ENCODE measurements around the gene SPPL2B.
A peak's percentile ranks its signal among the peaks of the same experiment; 100 is the strongest.

The SPPL2B gene

GRCh38 chr19:2302319-2303210 is 25.9 kb upstream of the SPPL2B start:
- no peak for DNase-seq

DNA sequence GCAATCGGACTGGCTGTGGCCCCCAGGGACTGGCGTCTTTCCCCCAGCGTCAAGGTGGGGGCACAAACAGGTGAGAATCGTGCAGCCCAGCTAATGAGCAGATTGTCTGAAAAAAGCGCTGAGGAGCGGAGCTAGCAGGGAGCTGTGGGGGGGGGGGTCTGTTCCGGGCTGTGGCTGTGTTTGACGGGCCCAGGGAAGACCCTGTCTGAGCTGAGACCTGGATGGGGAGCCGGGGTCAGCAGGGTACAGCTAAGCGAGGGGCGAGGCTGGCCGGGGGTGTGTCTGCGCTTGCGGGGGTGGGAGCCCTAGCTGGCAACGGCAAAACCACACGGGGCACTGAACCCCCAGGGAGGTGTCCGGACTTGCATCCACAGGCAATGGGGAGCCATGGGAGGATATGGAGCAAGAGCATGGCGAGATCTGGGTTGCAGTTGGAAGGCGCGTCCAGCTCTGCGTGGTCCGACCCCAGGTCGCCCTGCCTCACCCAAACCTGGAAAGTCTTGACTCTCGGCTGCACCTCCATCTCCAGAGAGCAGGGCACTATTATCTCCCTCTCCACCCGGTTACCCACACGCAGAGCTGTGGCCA is 25.2 kb upstream of the SPPL2B start:
- DNase-seq: no peak

- no peak for DNase-seq
Observed at GRCh38 chr19:2305452-2306280, 22.8 kb upstream of the SPPL2B start.

DNA sequence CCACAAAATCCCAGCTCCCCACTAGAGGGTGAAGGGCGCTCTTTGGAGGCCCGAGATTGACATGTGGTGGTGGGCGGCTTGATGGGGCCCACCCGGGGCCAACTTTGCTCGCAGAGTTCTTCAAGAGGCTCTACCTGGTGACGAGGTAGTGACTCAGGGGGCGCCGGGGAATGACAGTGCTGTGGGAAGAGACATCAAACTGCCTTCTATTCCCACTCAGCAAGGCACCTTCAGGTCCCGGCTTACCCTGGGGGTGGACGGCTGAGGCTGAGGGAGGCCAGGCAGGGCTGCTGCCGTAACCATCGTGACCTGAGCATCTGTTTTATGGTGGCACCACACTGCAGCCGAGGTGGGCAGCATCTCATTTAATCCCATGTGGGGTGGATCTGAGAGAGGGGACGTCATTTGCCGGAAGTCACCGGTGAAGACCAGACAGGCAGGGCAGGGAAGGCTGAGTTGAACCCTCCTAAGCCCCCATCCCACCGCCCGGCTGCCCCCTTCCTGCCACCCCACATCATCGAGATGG is 22.1 kb upstream of the SPPL2B start:
- no peak for DNase-seq

DNA sequence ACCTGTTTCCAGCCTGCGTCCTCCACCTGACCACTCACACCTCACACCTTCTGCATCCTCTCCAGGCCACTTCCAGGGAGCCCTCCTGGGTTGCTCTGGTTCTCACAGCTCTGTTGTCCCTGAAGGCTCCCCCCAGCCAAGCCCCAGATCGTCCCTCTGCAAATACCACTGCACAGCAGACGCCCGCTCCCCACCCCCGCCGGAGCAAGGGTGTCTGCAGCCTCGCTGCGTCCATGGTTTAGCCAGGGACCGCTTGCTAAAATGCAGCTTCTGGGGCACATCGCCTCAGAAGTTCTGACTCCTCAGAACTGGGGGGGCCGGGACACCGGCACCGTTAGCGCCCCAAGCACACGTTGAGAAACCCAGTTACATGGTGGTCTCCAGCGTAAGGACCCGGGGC is 21.5 kb upstream of the SPPL2B start:
- DNase-seq: no peak

DNA sequence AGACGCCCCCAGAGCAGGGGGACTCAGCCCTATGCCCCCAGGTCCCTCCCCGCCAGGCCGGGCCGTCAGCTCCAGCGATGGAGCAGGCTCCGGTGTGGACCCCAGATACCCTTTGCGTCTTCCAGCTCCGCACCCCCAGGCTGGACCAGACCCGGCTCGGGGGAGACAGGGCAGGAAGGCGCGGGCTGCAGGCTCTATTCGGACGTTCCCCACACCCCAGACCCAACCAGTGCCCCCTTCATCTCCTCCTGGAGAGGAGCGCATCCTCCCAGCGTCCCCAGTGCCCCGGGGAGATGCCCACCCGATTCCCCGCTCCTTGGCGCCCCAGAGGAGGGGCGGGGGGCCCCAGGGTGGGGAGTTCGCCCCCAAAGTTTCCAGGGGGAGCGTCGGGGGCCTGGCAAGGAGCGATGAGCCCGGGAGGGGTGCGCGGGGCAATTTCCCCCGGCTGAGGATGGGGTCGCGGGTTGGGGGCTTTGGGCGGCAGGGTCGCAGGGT is 20.9 kb upstream of the SPPL2B start:
- DNase-seq: no peak

DNA sequence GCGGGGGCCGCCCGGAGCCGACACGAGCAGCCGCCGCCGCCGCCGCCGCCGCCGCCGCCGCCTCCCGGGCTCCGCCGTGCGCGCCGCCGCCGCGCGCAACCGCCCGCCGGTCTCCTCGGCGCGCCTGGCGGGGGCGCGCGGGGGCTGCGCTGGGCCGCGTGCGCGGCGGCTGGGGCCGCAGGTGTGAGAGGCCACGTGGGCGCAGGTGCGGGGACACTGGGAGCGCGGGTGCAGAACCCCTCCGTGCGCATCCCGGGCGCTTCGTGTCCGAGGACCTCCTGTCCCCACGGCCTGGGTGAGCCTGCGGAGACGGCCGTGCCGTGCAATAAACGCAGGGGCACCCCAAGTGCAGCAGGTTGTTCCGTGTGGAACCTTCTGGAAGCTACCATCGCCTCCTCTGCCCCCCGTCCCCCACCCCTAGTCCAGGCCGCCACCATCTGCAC is 20.3 kb upstream of the SPPL2B start, which contains the start of gene LINGO3:
Gene LINGO3 (minus strand): TSS at position 41 of the 443 bp plus-strand sequence. CDS start 16,378 bp downstream, outside the sequence.
- no peak for DNase-seq

- DNase-seq: peak; percentile 41
Observed at GRCh38 chr19:2309734-2310362, 18.6 kb upstream of the SPPL2B start.

DNA sequence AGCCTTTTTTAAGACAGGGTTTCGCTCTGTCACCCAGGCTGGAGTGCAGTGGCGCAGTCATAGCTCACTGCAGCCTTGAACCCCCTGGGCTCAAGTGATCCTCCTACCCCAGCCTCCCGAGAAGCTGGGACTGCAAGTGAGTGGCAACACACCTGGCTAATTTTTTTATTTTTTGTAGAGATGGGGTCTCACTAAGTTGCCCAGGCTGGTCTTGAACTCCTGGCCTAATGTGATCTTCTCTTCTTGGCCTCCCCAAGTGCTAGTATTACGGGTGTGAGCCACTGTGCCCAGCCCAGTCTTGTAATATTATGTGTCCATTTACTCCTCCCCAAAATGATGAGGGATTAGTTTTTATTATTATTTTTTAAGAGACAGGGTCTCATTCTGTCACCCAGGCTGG is 17.4 kb upstream of the SPPL2B start:
- no peak for DNase-seq

DNA sequence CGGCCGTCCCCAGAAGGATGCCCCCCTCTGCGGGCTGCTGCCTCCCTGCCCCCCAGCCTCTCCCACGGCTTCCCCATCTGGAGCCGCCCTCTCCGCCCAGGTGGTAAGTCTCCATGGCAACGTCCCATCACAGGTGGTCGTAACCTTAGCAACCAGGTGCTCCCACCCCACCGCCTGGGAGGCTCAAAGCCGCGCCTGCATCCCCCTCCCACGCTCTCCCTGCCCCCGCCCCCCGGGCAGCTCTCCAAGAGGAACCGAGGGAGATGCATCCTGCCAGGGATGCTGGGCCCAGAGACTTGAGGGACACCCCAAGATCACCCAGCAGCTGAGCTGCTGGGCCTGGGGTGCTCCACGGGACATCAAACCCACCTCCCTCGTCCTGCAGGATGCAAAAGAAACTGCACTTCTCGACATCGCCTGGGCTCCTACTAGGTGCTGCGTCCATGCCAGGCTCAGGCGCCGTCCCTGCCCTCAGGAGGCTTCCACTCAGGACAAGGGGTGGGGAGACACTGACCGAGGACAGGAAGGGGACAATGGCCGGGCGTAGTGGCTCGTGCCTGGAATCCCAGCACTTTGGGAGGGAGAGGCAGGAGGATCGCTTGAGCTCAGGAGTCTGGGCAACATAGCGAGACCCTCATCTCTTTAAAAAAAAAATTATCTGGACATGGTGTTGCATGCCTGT is 15.5 kb upstream of the SPPL2B start:
- DNase-seq: no peak

GRCh38 chr19:2315121-2315817 is 13.2 kb upstream of the SPPL2B start:
- DNase-seq: no peak

- DNase-seq: peak; percentile 35
Observed at GRCh38 chr19:2315818-2316353, 12.6 kb upstream of the SPPL2B start.

DNA sequence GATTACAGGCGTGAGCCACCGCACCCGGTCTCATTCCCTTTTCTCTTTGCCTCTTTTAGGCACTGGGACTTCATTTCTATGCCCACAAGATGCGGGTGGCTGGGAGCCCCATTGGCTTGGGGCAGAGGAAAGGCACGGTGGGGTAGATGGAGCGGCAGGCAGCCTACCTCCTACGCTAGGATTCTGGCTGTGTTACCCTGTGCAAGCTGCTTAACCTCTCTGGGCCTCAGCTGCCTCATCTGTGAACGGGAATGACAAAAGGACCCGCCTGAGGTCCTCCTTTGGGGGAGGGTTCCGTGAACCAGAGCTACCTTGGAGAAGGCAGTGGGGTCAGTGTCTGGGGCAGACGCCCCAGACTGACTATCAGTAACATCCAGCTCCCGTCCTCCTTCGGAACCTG is 11.2 kb upstream of the SPPL2B start:
- no peak for DNase-seq

GRCh38 chr19:2317756-2318155 is 10.7 kb upstream of the SPPL2B start:
- DNase-seq: no peak

DNA sequence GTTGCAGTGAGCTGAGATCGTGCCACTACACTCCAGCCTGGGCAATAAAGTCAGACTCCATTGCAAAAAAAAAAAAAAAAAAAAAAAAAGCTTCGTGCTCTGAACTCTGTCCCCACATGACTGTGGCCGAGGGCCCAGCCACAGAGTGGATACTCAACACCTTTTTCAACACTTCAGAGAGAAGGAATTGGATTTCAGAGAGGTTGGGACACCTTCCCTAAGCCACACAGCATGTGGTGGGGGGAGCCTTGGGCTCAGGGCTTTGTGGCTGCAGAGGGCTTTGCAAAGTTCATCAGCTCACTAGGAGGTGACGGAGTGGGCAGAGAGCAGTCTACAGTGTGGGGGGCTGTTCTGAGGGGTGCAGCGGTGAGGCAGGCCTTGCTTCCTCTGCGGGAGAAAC is 9.6 kb upstream of the SPPL2B start:
- DNase-seq: no peak

DNA sequence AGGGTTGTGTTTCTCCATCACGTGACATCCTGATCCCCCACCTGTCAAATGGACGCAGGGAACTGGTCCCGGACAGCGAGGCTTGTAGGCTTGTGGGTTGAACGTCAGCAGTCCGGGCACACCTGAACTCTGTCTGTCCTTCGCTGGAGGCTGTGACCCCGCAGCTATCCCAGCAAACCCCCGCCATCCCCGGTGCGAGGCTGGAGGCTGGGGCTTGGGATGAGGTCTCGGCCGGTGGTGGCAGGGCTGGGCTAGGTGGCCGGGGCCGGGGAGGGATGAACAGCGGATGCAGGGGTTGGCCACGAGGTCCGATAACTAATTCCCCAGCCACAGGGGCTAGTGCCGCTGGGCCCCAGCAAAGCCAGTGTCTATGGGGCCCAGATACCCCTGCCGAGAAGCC is 8.9 kb upstream of the SPPL2B start:
- DNase-seq: no peak

GRCh38 chr19:2320049-2320448 is 8.4 kb upstream of the SPPL2B start:
- no peak for DNase-seq

DNA sequence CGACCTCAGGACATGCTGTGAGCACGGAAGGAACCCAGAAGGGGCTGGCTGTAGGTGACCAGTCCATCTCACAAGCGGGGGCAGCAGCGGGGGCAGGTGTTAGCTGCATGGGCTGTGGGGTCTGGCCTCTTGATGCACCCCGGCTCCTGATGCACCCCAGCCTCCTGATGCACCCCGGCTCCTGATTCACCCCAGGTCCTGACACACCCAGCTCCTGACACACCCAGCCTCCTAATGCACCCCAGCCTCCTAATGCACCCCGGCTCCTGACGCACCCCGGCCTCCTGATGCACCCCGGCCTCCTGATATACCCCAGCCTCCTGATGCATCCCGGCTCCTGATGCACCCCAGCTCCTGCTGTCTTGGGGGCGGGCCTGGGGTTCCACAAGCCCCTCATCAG is 7.5 kb upstream of the SPPL2B start:
- no peak for DNase-seq

GRCh38 chr19:2321565-2322283 is 6.8 kb upstream of the SPPL2B start:
- no peak for DNase-seq

GRCh38 chr19:2323707-2324106 is 4.8 kb upstream of the SPPL2B start:
- DNase-seq: no peak
